HG03025 (cell line): ENCODE results near the gene RAP1GAP.

ENCODE experiments used
- ATAC-seq: cut with Tn5 transposase; IDR thresholded peaks from one replicate; pipeline ENCODE4 v1.9.1; 2021; ENCODE audit warnings: mild to moderate bottlenecking, moderate library complexity; ENCODE audit not compliant: unreplicated experiment, low FRiP score

The RAP1GAP gene

DNA sequence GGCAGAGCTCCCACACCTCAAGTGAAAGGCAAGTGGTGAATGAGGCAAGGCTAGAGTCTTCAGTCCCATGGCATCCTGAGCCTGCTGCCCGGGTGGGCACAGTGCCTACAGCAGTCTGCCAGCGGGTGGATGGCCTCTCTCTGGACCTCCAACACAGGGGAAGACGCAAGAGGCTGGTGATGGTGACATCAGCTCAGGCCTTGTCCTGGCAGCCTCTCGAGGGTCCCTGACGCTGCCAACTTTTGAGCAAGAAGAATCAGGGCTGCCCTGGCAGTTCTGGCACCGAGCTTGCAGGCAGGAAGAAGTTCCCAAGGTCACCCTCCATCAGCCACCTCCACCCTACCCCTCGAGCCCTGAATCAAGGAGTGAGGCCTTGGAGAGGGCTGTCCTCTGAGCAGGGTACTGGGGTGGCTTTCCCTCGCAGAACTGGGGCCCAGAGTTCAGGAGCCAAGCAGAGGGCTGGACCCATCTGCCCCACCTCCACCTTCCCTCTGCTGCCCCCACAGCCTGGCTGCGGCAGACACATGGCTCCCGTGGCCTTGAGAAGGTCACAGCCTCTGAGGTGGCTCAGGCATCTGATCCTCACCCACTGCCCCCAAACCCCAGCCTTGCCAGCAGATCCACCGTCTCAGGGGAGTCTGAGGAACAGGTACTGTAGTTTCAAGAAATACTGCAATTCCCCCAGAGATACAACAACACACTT lies 5.8 kb downstream of the RAP1GAP start:
- ATAC-seq, result no peak

DNA sequence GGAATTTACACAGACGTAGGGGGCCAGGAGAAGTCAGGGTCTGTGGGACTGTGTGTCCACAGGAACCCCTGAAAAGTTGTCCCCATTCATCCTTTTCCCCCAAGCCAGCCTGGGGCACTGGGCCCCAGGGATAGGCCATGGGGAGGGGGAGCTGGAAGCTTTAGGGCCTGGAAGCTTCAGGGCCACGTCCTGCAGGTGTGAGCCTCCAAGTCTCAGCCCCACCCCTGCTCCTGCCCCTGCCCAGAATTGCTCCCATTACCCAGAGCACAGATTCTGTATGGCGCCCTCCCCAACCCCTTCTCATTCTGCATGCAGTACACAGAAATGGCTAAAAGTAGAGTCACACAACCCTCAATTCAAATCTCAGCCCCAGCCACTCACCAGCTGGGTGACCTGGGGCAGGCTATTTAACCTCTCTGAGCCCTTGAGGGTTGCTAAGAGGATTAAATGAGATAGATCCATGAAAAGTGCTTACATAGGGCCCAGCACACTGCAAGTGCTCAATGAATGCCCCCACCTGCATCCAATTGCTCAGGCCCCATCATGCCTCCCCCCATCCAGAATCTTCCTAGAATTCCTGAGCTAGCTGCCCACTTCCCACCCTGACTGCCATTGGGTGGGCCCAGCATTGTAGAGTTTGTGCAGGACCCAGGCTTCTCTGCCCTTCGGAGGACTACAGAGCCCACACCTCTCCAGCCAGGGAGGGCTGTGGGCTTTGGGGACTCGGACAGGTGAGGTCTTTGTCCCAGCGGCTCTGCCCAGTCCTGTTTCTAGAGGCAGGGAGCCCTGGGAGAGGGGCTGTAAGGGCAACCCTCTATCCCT lies 6.5 kb downstream of the RAP1GAP start:
- ATAC-seq, result no peak

DNA sequence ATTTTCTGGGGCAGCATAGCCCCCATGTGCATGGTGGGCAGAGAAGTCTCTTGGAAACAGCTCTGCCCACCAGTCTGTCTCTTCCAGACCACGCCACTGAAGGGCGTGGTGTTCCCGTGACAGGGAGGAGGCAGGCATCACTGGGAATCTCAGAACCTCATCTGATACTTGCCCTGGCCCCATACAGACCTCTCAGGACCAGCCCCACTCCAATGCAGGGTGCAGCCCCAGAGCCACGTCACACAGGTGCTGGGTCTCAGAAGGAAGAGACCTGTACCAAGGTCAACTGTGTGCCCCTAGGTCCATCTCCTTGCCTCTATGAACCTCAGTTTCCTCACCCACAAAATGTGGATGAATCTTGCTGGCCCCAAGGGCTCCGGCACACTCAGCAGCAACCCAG lies 7.3 kb downstream of the RAP1GAP start:
- ATAC-seq, result no peak

DNA sequence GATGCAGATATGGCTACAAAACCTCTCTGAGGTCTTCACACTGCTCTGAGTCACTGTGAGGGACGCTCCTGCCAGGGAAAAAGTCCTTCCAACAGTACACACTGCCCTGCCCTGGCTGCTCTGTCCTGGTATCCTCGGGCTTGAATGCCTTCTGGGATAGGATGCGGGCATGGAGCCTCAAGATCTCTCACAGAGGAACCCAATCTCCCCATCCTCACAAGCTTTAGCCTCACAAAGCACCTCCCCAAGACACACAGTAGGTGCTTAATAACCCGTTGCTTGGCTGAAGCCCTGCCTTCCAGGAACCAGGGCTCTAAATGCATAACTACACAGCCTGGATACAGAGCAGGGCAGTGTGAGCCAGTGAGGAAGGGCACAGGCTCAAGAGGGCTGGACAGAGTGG lies 9.2 kb downstream of the RAP1GAP start:
- ATAC-seq, result no peak

DNA sequence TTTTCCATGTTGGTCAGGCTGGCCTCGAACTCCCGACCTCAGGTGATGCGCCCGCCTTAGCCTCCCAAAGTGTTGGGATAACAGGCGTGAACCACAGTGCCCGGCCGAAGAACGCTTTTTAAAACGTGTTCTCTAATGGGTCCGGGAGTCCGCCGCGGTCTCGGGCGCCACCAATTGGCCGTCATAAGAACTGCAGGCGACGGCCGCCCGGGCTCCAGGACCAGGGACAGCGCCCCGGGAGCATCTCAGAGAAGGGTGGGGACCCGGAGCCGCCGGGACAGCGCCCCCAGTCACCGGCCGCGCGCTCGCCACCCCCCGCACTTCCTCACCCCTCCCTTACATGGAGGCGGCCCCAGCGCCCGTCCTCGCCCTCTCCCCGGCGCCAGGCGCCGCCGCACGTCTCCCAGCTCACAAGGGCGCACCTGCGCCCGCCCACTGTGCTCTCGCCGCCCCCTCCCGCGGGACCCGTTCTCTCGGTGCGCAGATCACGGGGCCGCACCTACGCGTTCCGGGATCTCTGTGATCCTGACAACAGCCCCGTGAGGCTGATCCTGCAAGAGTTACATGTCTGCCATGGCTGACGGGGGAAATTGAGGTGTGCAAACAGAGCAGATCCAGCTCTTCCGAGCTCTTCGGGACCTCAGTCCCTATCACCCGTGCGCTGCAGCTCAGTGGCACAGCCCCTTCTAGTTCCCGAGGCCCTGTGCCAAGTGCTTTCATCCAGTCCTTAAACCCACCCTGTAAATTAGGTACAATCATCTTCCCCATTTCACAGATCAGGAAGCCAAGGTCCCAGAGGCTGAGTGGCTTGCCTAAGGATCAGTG lies 9.8 kb downstream of the RAP1GAP start:
- no peak for ATAC-seq

DNA sequence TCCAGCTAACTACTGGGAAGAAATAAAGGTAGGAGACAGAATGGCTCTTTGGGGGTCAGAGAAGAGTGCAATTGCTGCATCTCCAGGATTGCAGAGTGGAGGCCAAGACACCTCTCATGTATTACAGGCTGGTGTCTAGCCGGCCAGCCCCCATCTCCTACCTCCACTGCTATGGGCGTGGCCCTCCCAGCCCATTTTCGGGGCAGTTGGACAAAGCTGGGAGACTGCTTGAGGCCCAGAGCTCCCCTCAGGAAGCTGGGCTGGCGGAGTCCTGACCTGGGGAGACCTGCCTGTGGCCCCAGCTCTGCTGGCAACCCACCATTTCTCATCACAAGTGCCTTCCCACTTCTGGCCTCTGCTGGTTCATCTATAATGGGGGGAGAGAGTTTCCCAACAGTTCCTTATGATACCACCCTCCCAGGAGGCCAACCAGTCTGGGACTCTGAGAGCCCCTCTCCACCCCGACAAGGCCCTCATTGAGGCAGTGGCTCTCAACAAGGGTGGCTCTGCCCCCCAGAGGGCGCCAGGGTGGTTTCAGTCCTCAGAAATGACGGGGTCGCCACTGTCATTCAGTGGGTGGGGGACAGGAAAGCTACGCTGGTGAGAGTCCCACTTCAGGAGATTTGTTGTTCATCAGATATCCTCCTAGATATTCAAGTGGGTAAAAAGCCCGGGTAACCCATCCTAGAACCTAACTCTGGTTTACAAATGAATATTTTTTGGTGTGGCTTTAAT lies 11.5 kb downstream of the RAP1GAP start:
- no peak for ATAC-seq

DNA sequence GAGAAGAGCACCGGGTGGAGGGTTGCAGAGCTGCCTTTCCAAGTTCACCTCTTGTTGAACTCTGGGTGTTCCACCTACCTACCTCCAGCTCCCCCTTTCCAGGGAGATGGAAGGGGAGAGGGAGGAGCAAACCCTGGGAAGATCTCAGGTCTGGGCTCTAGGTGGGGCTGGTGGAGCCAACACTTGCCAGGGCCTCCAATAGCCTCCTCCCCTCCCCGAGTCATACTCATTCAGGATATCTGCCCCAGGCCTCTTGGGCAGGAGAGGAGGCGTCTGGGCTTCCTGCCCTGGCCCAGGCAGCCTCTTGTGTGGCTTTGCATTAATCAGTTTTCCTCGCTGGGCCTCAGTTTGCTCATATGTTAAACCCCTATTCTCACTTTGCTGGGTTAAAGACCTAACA lies 13.4 kb downstream of the RAP1GAP start:
- ATAC-seq, result no peak

DNA sequence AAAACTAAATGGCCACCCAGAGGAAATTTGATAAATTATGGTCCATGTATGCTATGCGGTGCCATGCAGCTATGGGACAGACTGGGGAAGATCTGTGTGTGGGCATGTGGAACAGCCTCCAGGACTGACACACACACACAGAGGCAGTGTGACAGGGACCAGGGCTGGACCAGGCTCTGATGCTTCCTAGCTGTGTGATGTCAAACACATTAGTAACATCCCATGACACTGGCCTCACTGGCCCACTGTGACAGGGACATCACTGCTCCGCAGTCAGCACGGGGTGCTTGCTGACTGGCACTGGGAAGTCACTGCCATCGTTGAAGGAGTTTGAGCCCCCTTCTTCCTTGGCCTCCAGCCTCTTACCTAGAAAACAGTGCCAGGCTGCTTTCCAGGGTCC lies 13.9 kb downstream of the RAP1GAP start:
- no peak for ATAC-seq

DNA sequence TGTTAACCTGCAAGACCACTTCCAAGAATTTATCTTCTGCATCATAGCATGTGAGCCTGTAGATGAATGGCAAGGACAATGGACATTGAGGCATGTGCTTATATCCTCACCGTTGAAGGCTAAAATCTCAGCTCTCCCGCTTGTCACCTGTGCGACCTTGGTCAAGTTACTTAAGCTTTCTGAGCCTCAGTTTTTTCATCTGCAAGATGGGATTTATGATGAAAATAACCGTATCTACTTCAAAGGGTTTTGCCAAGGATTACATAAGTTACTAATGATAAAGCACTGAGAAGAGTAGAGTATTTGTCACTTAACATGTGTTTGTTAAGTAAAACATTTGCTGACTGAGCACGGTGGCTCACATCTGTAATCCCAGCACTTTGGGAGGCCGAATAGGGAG lies 14.9 kb downstream of the RAP1GAP start:
- ATAC-seq, result no peak

DNA sequence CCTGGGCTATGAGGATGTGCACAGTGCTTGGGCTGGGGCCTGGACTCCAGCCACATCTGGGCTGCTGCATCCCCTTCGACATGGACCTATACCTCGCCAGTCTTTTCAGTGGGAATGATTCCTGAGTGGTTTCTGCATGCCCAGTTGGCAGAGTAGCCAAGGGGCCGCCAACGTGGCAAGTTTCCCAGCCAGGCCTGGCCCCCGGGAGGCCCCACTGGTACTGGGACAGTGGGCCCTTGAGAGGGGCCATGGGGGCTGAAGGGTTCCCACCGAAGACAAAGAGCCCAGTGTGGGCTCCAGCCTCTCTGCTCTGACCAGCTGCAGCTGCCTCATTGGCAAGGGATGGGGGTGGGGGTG lies 15.4 kb downstream of the RAP1GAP start:
- ATAC-seq, result no peak

DNA sequence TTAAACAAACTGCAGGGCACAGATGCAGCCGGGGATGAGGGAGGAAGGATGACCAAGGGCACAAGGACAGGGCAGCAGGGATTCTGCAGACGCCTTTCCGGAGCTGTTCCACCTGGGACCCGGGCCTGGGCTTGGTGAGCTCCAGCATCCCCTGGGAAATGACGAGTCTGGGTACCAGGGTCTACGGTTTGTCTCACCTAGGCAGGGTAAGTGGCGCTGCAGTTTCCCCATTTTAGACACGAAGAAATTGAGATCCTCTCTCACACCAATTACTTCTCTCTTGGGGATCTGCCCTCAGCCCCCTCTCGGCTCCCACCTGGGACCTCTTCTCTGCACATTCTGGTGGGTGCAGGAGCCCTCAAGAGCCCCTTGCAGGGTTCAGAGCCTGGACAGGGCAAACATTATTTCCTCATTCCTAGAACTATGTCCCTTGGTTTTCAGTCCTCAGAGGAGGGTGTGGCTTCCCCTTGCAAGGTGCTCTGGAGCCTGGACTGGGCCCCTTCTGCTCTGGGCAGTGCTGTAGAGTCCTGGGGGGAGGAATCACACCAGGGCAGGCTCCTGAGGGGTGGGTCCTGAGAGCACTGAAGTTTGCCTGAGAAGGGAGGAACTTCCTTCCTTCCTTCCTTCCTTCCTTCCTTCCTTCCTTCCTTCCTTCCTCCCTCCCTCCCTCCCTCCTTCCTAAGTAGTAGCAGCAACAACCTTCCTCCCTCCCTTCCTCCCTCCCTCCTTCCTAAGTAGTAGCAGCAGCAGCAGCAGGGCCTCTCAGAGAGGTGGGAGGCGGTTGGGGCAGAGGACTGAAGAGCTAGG lies 16.0 kb downstream of the RAP1GAP start:
- ATAC-seq, result no peak

DNA sequence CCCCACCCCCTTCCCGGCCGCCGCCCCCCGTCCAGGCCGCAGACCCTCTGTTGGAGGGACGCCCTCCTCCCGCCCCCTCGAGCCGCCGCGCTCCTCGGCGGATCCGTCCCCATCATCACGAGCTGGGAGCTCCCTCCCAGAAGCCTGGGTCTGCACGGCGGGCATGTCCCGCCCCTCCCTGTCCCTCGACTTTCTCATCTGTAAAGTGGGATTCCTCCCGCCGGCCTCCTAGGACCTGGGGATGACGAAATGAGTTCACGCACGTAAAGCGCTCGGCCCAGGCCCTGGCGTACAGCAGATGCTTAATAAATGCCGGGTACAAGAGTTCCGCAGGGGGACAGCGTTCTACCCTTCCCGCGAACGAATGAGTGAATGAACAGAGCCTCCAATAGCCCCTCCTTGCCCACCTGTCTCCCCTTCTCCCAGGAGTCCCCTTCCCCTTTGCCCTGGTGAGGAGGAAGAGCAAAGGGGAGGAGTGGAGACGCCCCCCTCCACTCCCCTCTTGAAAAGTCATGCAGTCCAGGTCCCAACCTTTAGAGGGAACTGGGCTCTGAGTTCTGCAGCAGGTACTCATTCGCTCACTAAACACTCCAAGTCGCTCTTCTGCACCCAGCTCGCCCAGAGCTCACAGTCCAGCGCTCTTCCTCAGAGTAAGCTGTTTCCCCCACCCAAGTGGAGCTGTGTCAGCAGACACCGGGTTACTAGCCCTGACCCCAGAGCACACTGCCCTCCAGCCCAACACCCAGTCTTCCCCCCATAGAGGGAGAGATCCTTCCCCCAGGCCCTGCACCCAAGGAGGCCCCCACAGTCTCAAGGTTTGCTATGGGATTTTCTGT lies 16.8 kb downstream of the RAP1GAP start:
- ATAC-seq, result no peak

DNA sequence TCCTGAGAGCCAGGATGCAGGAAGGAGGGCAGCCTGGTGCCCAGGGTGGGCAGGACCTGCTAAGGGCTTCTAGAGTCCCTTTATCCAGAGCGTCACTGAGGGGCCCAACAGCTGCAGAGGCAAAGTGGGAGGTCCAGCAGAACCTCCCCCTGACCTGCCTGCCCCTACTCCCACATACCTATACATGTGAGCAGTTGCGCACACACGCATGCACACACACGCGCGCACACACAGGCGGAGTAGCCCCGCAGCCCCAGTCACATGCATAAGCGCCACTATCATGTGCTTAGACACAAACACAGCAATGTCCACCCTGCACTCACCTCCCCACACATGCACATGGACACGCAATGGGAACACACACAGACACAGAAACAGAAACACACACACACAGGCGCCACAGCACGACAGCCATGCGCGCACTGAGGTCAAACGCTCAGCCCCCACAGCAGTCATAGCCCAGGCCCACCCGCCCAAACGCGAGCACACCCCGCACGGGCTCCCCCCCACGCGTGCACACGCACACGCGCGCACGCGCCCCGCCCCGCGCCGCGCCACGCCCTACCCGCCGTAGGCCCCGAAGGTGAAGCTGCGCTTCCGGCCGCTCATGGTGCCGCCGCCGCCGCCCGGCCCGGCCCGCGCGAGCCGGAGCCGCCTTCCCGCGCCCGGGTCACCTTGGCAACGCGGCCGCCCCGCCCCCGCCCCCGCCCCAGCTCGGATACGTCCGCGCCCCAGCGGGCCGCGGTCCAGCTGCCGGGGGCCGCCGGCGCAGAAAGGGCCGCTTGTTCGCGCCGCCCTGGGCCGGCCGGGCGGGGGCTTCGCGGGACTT lies 17.7 kb downstream of the RAP1GAP start:
- no peak for ATAC-seq

DNA sequence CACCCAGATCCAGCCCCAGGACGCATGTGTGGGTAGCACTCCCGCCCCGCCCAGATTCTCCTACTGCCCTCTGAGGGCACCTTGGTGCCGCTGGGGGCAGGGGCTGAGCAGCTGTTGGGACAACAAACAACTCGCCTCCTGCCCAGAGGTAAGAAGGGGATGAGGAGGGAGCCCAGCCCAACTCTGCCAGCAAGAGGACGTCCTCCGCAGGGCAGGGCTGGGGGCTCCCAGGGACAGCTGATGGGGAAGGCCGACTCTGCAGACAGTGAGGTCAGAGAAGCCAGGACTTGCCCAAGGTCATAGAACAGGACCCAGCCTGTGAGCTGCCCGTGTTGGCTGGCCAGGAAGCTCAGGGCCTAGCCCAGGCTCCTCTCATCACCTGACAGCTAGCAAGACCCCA lies 18.8 kb downstream of the RAP1GAP start:
- no peak for ATAC-seq

DNA sequence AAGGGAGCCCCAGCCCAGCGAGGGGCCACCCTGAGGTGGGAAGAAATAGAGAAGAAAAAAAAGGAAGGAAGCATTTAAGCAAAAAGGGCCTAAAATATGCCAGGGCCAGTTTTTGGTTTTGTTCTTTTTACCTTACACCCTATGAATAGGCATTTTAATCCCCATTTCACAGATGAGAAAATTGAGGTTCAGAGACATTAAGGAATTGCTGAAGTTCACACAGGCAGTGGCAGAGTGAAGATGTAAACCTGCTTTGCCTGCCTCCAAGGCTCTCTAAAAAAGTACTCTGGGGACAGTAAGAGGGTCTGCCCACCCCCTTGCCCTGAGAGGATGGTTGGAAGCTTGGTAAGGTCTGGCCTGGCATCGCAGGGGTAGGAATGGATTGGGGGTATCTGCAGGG lies 19.8 kb downstream of the RAP1GAP start:
- no peak for ATAC-seq

DNA sequence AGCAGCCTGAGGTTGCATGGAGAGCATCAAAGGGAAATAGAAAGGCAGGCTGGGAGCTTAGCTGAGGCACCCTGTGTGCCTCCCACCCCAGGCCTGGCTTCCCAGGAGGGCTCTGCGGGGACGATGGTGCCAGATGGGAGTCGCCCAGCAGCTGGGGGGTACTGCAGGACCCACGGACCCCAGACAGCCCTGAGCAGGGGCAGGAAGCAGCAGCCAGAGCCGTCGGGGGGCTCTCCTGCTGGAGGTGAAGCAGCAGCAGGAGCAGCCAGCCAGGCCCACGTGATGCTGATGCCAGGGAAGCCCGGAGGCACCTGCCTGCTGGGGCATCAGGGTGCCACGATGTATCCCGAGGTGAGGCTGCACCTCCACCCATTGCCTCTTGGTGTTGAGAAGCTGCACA lies 20.4 kb downstream of the RAP1GAP start:
- ATAC-seq, result no peak

DNA sequence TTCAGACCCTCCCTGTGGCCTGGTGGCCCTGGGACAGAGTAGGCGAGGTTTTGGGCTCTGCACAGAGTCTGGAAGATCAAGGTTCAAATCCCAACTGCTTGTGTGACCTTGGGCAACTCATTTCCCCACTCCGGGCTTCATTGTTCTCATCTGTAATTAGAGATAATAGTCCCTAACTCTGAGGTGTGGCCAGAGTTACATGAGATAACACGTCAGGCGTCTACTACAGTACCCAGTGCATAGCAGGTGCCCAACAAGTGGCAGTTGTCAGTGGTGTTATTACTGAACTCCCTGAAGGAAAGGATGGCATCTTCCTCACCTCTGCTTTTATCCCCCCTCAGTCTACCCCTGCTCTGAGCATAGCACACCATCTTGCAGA lies 20.8 kb downstream of the RAP1GAP start:
- no peak for ATAC-seq
